ENCODE results near the gene LRRN2.

Gene LRRN2

GRCh38 chr1:204662530-204662929 is 23.0 kb downstream of the LRRN2 start:
- ATAC-seq = no peak
- no peak for TF ChIP-seq ZC3H10 (CRISPR knock-in tag; IDR thresholded peaks at IDR 0.05)
- no peak for TF ChIP-seq POU6F1 (CRISPR knock-in tag; IDR thresholded peaks at IDR 0.05; ENCODE audit: borderline replicate concordance, low read depth)
- TF ChIP-seq ZNF8 (CRISPR knock-in tag; IDR thresholded peaks at IDR 0.05) = no peak
- TF ChIP-seq ZNF70 (CRISPR knock-in tag; IDR thresholded peaks at IDR 0.05) = no peak
- TF ChIP-seq ZFP30 (CRISPR knock-in tag; IDR thresholded peaks at IDR 0.05) = no peak
- no peak for TF ChIP-seq GLIS3 (CRISPR knock-in tag; IDR thresholded peaks at IDR 0.05)
- no peak for TF ChIP-seq RARB (CRISPR knock-in tag; IDR thresholded peaks at IDR 0.05)
- no peak for TF ChIP-seq SNAI2 (CRISPR knock-in tag; IDR thresholded peaks at IDR 0.05)
- TF ChIP-seq TOX (CRISPR knock-in tag; IDR thresholded peaks at IDR 0.05; ENCODE audit: borderline replicate concordance) = no peak
- no peak for TF ChIP-seq PATZ1 (CRISPR knock-in tag; IDR thresholded peaks at IDR 0.05; ENCODE audit: borderline replicate concordance)
- no peak for TF ChIP-seq TCF4 (CRISPR knock-in tag; IDR thresholded peaks at IDR 0.05; ENCODE audit: borderline replicate concordance)
- no peak for TF ChIP-seq ARNTL (CRISPR knock-in tag; IDR thresholded peaks at IDR 0.05; ENCODE audit: borderline replicate concordance, low read depth)

- TF ChIP-seq TSHZ2 (CRISPR knock-in tag; IDR thresholded peaks at IDR 0.05) (0 out of 2 replicates have a peak, but pooled peaks have one; percentile 47), TCF4 (CRISPR knock-in tag; IDR thresholded peaks at IDR 0.05; ENCODE audit: borderline replicate concordance) (peak; percentile 61; the same call in 1 of the 2 replicates), POU6F1 (CRISPR knock-in tag; IDR thresholded peaks at IDR 0.05; ENCODE audit: borderline replicate concordance, low read depth) (no peak), ISL1 (CRISPR knock-in tag; IDR thresholded peaks at IDR 0.05) (peak; percentile 81)
- peak; percentile 67 for ATAC-seq
Observed at GRCh38 chr1:204660509-204660908, 25.0 kb downstream of the LRRN2 start.

- TF ChIP-seq ESRRG (CRISPR knock-in tag; IDR thresholded peaks at IDR 0.05) (no peak), CSRNP3 (CRISPR knock-in tag; IDR thresholded peaks at IDR 0.05) (no peak), SNAI2 (CRISPR knock-in tag; IDR thresholded peaks at IDR 0.05) (no peak), BACH2 (CRISPR knock-in tag; IDR thresholded peaks at IDR 0.05; ENCODE audit: borderline replicate concordance) (no peak), ZFP3 (CRISPR knock-in tag; IDR thresholded peaks at IDR 0.05) (no peak), RARB (CRISPR knock-in tag; IDR thresholded peaks at IDR 0.05) (no peak), TSHZ2 (CRISPR knock-in tag; IDR thresholded peaks at IDR 0.05) (no peak)
Observed at GRCh38 chr1:204659056-204659455, 26.5 kb downstream of the LRRN2 start.

More at GRCh38 chr1:204659056-204659455, 26.5 kb downstream of the LRRN2 start:
- ATAC-seq = no peak

Data from SK-N-SH treated with all-trans-retinoic acid at 6 μM for 48 hours (cell line).